ENCODE results near the gene SHISA5.
A peak's percentile ranks its signal among the peaks of the same experiment; 100 is the strongest.

The SHISA5 gene

GRCh38 chr3:48429317-48429959 lies 74.5 kb downstream of the SHISA5 start:
- H3K27me3 ChIP-seq, result no peaks in the 10 kb centered on the region
- peak overlapping the region; percentile 59 for H3K4me3 ChIP-seq (ENCODE audit: low read depth, low read length)
- H3K9me3 ChIP-seq, result no peaks in the 10 kb centered on the region
- TF ChIP-seq CTCF (IDR thresholded peaks at IDR 0.05; ENCODE audit: low read depth, low read length), result no peak
- peaks cover 3% of the 10 kb centered on the region; the same call in 1 of the 2 replicates for H3K36me3 ChIP-seq
- peak; percentile 39 for DNase-seq
- no peaks in the 10 kb centered on the region; the same call in 1 of the 2 replicates for H3K4me1 ChIP-seq

DNA sequence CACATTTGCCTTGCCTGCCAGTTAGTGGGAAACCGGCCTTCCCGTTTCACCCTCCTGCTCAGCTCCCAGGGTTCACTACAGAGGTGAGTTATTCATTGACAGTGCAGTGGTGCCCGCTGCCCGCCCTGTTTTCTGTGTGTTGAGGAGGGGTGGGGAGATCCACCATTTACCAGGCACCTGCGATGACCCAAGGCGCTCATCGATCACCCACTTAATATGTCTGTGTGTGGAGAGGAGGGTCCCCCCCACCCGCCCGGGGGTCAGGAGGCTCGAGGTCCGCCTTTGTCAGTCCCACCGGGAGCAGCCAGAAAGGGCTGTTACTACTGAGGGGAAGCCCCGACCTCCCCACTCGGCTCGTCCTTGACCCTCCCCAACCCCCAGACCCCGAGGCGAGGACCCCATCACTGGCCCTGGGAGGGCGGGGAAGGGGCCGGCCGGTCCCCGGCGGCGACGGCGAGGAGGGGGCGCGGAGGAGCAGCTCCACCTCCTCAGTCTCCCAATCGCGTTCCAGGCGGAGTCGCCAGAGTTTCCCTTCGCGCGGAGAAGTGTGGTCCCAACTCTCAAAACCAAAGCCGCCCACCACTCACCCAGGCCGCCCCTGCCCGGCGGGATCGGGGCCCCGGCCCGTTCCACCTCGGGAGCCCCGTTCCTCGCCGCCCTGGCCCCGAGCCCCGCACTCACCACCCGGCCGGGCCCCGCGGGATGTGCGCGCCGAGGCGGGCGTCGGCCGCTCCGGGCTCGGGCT lies 75.2 kb downstream of the SHISA5 start:
- TF ChIP-seq CTCF (IDR thresholded peaks at IDR 0.05; ENCODE audit: low read depth, low read length), result no peak
- Histone ChIP-seq H3K36me3 (peaks cover 3% of the 10 kb centered on the region; the same call in 1 of the 2 replicates), H3K4me1 (no peaks in the 10 kb centered on the region; the same call in 1 of the 2 replicates), H3K9me3 (no peaks in the 10 kb centered on the region), H3K4me3 (ENCODE audit: low read depth, low read length) (peak overlapping the region; percentile 59), H3K27me3 (no peaks in the 10 kb centered on the region)
- peak; percentile 37 for DNase-seq

- TF ChIP-seq CTCF (IDR thresholded peaks at IDR 0.05; ENCODE audit: low read depth, low read length), result no peak
- no peak for DNase-seq
- H3K36me3 ChIP-seq, result peaks cover 3% of the 10 kb centered on the region; the same call in 1 of the 2 replicates
- no peaks in the 10 kb centered on the region for H3K9me3 ChIP-seq
- H3K27me3 ChIP-seq, result no peaks in the 10 kb centered on the region
- no peaks in the 10 kb centered on the region; the same call in 1 of the 2 replicates for H3K4me1 ChIP-seq
- H3K4me3 ChIP-seq (ENCODE audit: low read depth, low read length), result peak overlapping the region; percentile 59; the same call in 1 of the 2 replicates
Measured at GRCh38 chr3:48428088-48428571, 75.8 kb downstream of the SHISA5 start.

GRCh38 chr3:48427630-48427962 lies 76.4 kb downstream of the SHISA5 start:
- Histone ChIP-seq H3K9me3 (no peaks in the 10 kb centered on the region), H3K27me3 (no peaks in the 10 kb centered on the region), H3K36me3 (peaks cover 1% of the 10 kb centered on the region; the same call in 1 of the 2 replicates), H3K4me1 (no peaks in the 10 kb centered on the region; the same call in 1 of the 2 replicates), H3K4me3 (ENCODE audit: low read depth, low read length) (no peak overlapping the region)
- DNase-seq, result no peak
- TF ChIP-seq CTCF (IDR thresholded peaks at IDR 0.05; ENCODE audit: low read depth, low read length), result no peak

GRCh38 chr3:48426944-48427629 lies 76.9 kb downstream of the SHISA5 start:
- no peak overlapping the region for H3K4me3 ChIP-seq (ENCODE audit: low read depth, low read length)

More at GRCh38 chr3:48426944-48427629, 76.9 kb downstream of the SHISA5 start:
- no peaks in the 10 kb centered on the region for H3K9me3 ChIP-seq
- no peak for TF ChIP-seq CTCF (IDR thresholded peaks at IDR 0.05; ENCODE audit: low read depth, low read length)
- no peaks in the 10 kb centered on the region; the same call in 1 of the 2 replicates for H3K4me1 ChIP-seq
- H3K36me3 ChIP-seq, result no peaks in the 10 kb centered on the region
- no peak for DNase-seq
- no peaks in the 10 kb centered on the region for H3K27me3 ChIP-seq
